Caki2 (cell line): Measurements from ENCODE around the gene COTL1. TPM values are rescaled to one million over a fixed set of nuclear protein-coding genes. Genes with fewer than 3 reads are reported as not detected.
"Not testable (repeated sequence)": the region's sequence is repeated elsewhere in the genome, so short reads cannot be mapped to it uniquely, and the experiment has no call there.

Source experiments
- DNase-seq: peaks from one replicate; pipeline ENCODE4 v3.0.0-alpha.2; 2015; ENCODE audit warnings: low read depth
- in situ Hi-C: cut with HindIII; loops from 2 replicates; pipeline ENCODE4 v1.10.0; 2016; ENCODE audit warnings: low sequenced_read_pairs, low pct_unique_long_range_greater_than_20kb, mixed read lengths
- total RNA-seq: library from RNA; depleted of rRNA; stranded (reverse); fragments of >200 nt; shearing (Covaris generic); gene quantifications from 2 replicates; pipeline ENCODE4 v1.2.3, GENCODE V29; 2014; ENCODE audit warnings: low replicate concordance; rRNA removed

The COTL1 gene
- total RNA-seq, 1 experiment from 2014 or later: 294 TPM

DNA sequence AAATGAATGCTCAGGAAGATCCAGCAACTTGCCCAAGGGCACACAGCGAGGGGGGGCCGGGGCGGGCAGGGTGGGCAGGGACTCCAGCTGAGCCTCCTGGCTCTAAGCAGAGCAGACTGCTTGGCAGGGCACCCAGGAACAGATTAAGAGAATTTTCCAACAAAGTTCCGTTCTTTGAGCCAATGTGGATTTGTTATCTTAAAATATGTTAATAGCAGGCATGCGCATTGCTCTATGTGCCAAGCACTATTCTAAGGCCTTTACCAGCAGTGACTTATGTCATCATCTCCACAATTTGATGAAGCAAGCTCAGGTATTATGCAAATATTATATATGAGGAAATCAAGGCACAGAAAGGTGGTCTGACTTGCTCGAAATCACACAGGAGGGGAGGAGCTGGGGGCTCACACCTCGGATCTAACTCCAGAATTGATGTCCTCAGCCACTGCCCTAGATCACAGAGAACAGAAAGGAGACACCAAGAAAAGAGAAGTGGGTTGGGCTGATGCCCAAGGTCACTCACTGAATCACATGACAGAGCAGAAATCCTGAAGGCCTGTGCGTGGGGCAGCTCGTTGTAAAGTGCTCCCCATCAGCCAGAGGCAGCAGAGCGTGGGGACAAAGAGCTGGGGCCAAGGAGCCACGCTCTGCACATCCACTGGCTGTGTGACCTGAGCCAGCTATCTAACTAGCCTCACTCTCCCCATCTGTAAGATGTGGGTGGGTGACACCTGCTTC, 90.2 kb downstream of the COTL1 start:
- no peak for DNase-seq
- in situ Hi-C loops: no loop called here

DNA sequence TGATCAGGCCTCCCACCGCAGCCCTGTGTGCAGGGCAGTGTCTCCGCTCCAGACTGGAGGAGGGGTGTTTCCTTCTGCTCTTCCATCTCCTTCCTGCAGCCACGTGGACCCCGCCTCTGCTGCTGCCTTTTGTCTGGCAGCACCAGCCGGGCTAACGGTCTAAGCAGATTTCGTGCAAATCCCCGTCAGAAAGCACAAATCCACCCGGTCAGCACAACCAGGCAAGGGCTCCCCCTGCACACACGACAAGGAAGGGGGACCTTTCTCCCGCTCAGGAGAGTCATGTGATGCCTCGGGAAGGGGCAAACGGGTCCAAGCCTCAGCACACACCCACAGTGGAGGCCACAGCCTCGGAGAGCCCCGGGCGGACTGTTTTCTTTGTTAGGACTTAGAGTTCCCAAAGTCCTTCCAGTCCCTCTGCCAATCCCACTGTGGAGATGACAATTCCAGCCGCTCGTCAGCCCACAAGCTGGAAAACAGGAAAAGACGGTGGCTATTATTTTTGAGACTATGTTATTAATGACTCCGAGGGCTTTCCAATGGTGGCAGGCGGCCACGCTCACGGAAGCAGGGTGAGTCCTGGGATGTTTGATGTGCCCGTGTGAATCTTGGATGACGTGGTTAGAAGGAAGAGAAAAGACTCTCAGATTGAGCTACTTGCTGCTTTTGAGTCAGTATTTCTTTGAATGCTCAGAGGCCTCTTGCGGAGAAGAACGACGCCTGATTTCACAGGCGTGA, 90.9 kb downstream of the COTL1 start:
- no peak for DNase-seq
- in situ Hi-C loops: no loop called here

DNA sequence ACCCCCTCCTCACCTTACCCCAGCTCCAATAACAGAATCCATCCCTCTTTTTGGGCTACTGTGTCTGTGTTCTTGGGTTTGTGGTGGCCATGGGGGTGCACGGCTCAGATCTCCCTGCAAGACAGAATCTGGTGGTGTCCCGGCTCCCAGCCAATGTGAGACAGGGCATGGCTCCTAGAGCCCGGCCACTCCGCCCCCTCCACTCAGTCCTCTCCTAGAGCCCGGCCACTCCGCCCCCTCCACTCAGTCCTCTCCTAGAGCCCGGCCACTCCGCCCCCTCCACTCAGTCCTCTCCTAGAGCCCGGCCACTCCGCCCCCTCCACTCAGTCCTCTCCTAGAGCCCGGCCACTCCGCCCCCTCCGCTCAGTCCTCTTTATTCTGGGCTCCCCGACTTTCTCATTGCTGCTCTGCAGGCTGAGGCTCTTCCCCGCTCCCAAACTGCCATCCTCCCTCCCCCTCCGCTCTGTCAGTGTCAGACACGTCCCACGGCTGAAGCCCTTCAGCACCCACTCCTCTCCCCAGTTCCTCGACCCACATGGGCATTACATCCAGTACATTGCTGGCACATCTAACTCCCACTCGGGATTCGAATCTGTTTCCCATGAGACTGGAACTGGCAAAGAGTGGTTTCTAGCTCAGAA, 92.8 kb downstream of the COTL1 start:
- DNase-seq, in situ Hi-C loops: not testable (repeated sequence)

DNA sequence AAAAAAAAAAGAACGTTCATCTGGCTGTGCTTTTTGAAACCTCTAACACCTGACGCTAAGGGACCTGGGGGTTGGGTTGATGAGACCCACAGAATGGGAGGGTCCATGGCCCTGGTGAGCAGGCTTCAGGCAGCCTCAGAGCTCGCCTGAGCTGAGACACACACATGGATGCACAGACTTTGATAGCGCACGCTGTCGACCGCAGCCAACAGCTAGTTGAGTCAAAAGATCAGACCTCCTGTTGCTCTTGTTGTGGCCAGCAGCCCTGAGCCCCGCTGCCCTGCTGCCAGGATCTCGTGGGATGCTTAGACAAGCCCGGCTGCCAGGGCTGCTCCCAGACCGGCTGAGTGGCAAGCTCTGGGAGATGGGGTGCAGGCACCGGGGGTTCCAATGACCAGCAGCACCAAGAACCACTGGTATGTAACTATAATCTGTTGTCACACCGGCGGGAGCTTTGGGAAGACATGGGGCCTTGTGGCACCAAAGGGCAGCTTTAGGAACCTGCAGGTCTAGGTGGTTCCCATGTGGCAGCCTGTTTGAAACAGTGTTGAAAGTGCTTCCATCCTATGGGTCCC, 93.4 kb downstream of the COTL1 start:
- DNase-seq: no peak
- in situ Hi-C loops: no loop called here

DNA sequence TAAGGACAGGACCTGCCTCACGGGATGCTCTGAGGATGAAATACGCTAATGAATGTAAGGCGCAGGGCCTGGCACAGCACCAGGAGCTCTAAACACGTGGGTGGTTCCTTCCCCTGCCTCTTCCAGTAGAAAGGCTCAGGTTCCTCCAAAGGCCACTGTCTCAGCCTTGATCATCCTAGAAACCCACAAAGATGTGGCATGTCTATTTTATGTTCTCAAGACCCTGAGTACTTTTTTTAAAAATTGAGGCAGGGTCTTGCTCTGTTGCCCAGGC, 96.4 kb downstream of the COTL1 start:
- in situ Hi-C loops: no loop called here
- no peak for DNase-seq

DNA sequence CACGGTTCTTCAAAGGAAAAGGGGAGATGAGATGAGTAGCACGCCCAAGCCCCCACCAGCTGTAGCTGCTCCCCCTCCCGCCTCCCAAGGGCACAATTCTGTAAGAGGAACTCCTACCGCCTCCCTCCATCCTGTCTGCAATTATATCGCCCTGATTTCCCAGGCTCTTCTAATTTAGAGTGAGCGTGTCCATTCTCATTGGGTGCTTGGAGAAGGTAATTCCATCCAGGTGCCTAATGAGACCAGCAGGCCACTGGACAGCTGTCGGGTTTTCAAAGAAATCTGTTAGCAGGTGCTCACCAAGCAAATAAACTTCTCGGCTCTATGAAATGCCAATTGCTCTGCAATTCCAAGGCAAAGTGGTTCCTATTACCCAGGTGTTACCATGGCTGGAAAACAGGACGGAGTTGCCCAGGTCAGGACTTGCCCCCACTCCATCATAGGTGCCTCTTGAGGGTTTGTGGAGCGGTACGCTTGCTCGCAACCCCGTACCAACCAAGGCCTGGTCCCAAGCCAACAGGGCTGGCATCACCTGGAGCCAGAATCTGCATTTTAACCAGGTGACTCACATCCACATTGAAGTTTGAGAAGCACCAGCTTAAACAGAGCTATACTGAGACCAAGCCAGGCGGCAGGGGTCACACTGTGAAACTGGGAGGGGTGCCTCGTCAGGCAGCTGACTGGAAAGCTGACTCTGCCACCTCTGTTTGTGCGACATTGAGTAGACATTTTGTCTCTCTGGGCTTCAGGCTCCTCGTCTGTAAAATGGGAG, 97.0 kb downstream of the COTL1 start:
- no peak for DNase-seq
- in situ Hi-C loops: no loop called here

DNA sequence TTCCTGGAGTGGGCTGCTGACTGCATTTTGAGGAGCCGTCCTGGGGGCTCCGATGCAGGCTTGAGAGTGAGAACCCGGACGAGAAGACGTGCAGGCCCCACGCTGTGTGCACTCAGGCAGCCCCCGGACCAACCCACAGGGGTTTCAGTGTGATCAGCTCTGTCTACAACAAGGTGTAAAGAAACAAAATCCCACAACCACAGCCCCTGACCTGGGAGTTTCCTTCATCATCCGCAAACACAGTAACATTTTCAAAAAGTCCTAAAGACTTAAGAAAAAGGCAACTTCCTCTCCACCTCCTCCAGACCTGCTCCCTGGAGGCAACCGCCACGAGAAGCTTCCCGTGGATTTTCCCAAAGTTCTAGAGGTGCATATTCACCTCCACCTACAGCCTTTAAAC, 98.0 kb downstream of the COTL1 start:
- no peak for DNase-seq
- in situ Hi-C loops: no loop called here

DNA sequence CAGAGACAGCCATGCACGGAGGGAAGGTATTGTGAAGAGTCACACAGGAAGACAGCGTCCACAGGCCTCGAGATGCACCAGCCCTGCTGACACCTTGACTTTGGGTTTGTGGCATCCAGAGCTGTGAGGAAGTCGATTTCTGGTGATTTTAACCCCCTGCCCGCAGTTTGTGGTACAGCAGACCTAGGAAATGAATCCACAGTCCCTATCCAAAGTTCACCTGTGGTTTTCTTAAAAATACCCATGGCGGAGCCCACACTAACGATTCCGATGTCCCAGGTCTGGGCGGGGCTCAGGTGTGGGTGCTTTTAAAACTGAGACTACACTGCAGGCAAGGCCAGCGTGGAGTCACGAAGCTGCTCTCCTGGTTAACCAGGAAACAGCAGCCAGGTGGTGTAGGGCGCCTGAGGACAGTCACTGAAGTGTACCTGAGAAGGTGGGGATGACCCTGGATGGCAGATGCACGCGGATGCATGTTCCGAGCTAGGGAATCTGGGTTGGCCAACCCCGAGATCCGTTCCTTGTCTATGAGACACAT, 99.0 kb downstream of the COTL1 start:
- in situ Hi-C loops: no loop called here
- DNase-seq: no peak

DNA sequence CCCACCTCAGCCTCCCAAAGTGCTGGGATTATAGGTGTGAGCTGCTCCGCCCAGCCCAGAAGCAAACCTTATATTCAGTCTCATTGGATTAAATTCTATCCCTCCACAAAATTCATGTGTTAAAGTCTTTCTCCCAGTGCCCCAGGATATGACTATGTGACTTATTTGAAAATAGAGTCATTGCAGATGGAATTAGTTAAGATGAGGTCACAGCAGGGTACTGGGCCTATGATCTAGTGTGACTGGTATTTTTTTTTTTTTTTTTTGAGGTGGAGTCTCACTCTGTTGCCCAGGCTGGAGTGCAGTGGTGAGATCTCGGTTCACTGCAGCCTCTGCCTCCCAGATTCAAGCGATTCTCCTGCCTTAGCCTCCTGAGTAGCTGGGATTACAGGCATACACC, 99.7 kb downstream of the COTL1 start:
- in situ Hi-C loops: not testable (repeated sequence)
- peak; percentile 53 for DNase-seq

DNA sequence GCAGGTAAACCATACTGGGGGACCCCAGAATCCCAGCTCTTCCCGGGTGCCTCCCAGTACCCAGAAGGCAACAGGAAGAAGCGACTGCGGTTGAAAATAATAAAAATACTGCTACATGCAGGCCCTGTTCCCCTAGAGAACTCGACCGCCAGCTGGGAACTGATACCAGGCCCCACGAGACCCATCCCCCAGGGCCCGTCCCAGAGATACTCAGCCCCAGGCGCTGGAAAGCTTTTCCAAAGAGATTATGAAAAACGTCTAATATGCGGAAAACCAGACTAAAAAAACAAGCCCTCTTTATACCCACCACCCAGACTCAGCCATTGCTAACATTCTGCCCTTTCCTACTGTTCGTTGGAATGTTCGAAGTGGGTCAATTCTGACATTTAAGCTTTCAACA, 100.5 kb downstream of the COTL1 start:
- in situ Hi-C loops: no loop called here

More for the DNA sequence above, 100.5 kb downstream of the COTL1 start:
- no peak for DNase-seq

Other genes with a start within 250 kb of the COTL1 start
- gene ATP2C2, start 249.5 kb downstream of the COTL1 start, total RNA-seq: not detected in 2 replicates
- gene MEAK7, start 113.4 kb downstream of the COTL1 start, total RNA-seq: 28.7 and 37.2 TPM in 2 replicates
- gene KLHL36, start 30.4 kb upstream of the COTL1 start, total RNA-seq: 48.2 and 56.6 TPM in 2 replicates
- 45.3 and 57.0 TPM in 2 replicates for gene USP10, start 81.9 kb upstream of the COTL1 start, total RNA-seq
- 0.84 and 5.1 TPM in 2 replicates for gene CRISPLD2, start 201.9 kb upstream of the COTL1 start, total RNA-seq